Calu3 (cell line): ENCODE measurements around the gene CAPZA1. TPM values are rescaled to one million over a fixed set of nuclear protein-coding genes. Genes with fewer than 3 reads are reported as not detected.
"Not testable (repeated sequence)": the region's sequence is repeated elsewhere in the genome, so short reads cannot be mapped to it uniquely, and the experiment has no call there.

Experiments
- BruUV-seq: library from RNA; stranded (reverse); fragments of 400-500 nt; replicated peaks from 2 replicates; lab custom pipeline; 2021; lab: Mats Ljungman, UMichigan
- CTCF ChIA-PET: fragments of 300-600 bp; sonication (Branson Sonifier 250); formaldehyde crosslinking; loops from one replicate; lab custom pipeline; 2022; ENCODE audit warnings: antibody characterized with exemption; lab: Charles Lee
- DNase-seq: peaks from one replicate; pipeline ENCODE4 v3.0.0; 2022
- H3K27ac Mint-ChIP-seq: one replicate; pipeline ENCODE4 v1.8.0; 2022; ENCODE audit warnings: mixed read lengths; ENCODE audit not compliant: unreplicated experiment
- H3K27me3 Mint-ChIP-seq: one replicate; pipeline ENCODE4 v1.8.0; 2022; ENCODE audit warnings: mixed read lengths; ENCODE audit not compliant: unreplicated experiment
- H3K36me3 Mint-ChIP-seq: one replicate; pipeline ENCODE4 v1.8.0; 2022; ENCODE audit warnings: mild to moderate bottlenecking, moderate library complexity, mixed read lengths; ENCODE audit not compliant: insufficient read depth, unreplicated experiment
- H3K4me1 Mint-ChIP-seq: one replicate; pipeline ENCODE4 v1.8.0; 2022; ENCODE audit warnings: mild to moderate bottlenecking, low read depth, mixed read lengths; ENCODE audit not compliant: unreplicated experiment
- H3K4me3 Mint-ChIP-seq: one replicate; pipeline ENCODE4 v1.8.0; 2022; ENCODE audit warnings: mild to moderate bottlenecking, low read depth, moderate library complexity, mixed read lengths; ENCODE audit not compliant: unreplicated experiment
- H3K9me3 Mint-ChIP-seq: one replicate; pipeline ENCODE4 v1.8.0; 2022; ENCODE audit warnings: low read depth, mixed read lengths; ENCODE audit not compliant: unreplicated experiment
- intact Hi-C: fragments of 100-400 bp; cut with micrococcal nuclease; formaldehyde crosslinking; loops from one replicate; pipeline ENCODE4 v1.10.0; 2022; ENCODE audit not compliant: unreplicated experiment
- total RNA-seq: library from RNA; stranded (reverse); gene quantifications from 2 replicates; pipeline ENCODE4 v1.2.3, GENCODE V29; 2022
- TF ChIP-seq, protein P1 (sequence below): fragments of 200-600 bp; IDR thresholded peaks from one replicate; pipeline ENCODE4 v1.8.0; 2022; ENCODE audit warnings: antibody characterized with exemption; ENCODE audit not compliant: unreplicated experiment

The CAPZA1 gene
- total RNA-seq, 1 experiment from 2014 or later, result 103 TPM

DNA sequence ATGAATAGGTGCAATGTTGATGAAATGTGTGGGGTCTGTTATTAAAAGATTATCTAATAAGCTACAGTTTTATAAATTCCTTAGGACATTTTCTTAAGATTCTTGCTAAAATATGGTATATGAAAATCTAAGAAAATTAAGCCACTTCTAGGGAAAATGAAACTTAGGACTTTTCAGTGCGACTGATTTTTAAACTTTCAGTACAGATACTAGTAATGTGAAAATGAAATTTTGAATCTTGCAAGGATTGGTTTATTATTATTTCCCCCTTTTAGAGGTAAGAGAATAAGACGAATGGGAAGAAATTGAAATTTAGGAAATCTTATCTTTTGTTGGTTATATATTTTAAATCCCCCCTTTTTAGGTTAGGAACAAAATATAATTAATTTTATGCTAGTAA is 16.4 kb downstream of the CAPZA1 start:
- intact Hi-C loops, result loop anchor here (5.0 kb wide), 1 partner anchor 71 kb away; the partner anchor contains the start of gene RHOC
- H3K27me3 Mint-ChIP-seq, result no peaks in the 10 kb centered on the region

DNA sequence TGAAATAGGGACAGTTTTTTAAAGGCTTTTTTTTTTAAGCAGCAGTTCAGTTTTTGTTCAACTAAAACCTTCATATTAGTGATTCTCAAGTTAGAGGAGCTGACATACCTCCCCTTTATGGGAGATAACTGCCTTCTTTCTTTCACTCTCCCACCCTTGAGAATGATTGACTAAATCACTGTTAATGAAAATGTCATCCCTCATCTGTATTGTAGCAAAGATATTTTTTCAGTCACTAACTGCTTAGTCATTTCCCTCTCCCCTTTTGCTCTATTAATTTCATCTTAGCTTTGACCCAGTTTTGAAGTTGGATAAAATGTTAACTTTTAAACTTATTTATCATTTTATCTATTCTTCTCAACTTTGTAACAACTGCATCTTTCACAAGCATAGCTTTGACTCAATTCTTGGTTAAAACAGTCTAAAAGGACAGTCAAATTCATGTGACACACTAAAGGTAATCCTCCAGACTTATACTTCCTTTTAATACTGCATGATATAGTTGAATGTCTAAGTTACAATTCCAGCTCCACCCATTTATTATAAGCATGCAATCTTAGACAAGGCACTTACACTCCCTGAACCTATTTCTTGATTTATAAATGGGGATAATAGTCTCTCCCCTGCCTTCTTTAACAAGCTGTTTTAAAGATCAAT is 17.1 kb downstream of the CAPZA1 start:
- intact Hi-C loops, result loop anchor here (5.0 kb wide), 1 partner anchor 71 kb away; the partner anchor contains the start of gene RHOC
- no peak for DNase-seq
- no peak overlapping the region for H3K4me3 Mint-ChIP-seq
- no peaks in the 10 kb centered on the region for H3K9me3 Mint-ChIP-seq
- no TSS peak for BruUV-seq
- TF ChIP-seq, protein P1, sequence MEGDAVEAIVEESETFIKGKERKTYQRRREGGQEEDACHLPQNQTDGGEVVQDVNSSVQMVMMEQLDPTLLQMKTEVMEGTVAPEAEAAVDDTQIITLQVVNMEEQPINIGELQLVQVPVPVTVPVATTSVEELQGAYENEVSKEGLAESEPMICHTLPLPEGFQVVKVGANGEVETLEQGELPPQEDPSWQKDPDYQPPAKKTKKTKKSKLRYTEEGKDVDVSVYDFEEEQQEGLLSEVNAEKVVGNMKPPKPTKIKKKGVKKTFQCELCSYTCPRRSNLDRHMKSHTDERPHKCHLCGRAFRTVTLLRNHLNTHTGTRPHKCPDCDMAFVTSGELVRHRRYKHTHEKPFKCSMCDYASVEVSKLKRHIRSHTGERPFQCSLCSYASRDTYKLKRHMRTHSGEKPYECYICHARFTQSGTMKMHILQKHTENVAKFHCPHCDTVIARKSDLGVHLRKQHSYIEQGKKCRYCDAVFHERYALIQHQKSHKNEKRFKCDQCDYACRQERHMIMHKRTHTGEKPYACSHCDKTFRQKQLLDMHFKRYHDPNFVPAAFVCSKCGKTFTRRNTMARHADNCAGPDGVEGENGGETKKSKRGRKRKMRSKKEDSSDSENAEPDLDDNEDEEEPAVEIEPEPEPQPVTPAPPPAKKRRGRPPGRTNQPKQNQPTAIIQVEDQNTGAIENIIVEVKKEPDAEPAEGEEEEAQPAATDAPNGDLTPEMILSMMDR, result no peak
- H3K27ac Mint-ChIP-seq, result peak overlapping the region; percentile 40
- CTCF ChIA-PET, result interaction anchor here (0.6 to 1.5 kb wide), 4 partner anchors 10 to 78 kb away, joined by 3 to 8 read pairs (median 4); partner anchors contain the start of genes MOV10 and PPM1J
- peaks cover under 1% of the 10 kb centered on the region for H3K36me3 Mint-ChIP-seq
- H3K27me3 Mint-ChIP-seq, result no peaks in the 10 kb centered on the region
- peaks cover 34% of the 10 kb centered on the region for H3K4me1 Mint-ChIP-seq

More for the DNA sequence above, 16.4 kb downstream of the CAPZA1 start:
- TF ChIP-seq, protein P1, result no peak
- H3K4me1 Mint-ChIP-seq, result peaks cover 34% of the 10 kb centered on the region
- no peak overlapping the region for H3K4me3 Mint-ChIP-seq
- DNase-seq, result no peak
- BruUV-seq, result no TSS peak
- no peaks in the 10 kb centered on the region for H3K9me3 Mint-ChIP-seq
- CTCF ChIA-PET, result interaction anchor here (0.7 to 0.8 kb wide), 2 partner anchors 10 to 25 kb away, joined by 3 to 4 read pairs; no protein-coding TSS in a partner anchor
- peaks cover 7% of the 10 kb centered on the region for H3K36me3 Mint-ChIP-seq
- H3K27ac Mint-ChIP-seq, result no peak overlapping the region

DNA sequence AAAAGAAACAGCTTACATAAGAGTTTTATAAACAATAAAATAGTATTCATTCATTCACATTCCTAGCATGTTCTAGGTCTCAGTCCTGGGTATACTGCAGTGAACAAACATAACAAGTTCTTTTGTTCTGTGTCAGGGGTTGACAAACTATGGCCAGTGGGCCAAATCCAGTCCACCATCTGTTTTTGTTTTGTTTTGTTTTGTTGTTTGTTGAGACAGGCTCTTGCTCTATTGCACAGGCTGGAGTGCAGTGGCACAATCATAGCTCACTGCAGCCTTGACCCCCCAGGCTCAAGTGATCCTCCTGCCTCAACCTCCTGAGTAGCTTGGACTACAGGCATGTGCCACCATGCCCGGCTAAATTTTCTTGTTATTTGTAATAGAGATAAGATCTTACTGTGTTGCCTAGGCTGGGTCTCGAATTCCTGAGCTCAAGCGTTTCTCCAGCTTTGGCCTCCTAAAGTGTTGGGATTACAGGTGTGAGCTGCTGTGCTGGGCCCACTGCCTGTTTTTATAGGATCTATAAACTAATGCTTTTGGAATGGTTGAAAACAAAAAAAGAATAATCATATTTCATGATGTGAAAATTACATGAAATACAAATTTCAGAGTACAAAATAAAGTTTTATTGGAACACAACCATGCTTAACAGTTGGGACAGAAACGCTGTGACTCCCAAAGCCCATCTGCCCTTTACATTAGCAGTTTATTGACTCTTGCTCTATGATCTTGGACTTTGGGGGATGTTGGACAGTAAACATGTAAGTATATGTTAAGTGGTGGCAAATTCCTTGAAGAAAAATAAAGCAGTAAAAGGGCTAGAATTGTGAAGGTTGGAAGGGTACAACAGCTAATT is 17.9 kb downstream of the CAPZA1 start:
- peak; percentile 13 for DNase-seq
- TF ChIP-seq, protein P1, result no peak
- Mint-ChIP-seq H3K4me3 (no peak overlapping the region), H3K36me3 (no peaks in the 10 kb centered on the region), H3K9me3 (no peaks in the 10 kb centered on the region), H3K4me1 (peaks cover 34% of the 10 kb centered on the region), H3K27me3 (no peaks in the 10 kb centered on the region), H3K27ac (peak overlapping the region; percentile 40)
- CTCF ChIA-PET, result interaction anchor here (0.6 to 1.5 kb wide), 5 partner anchors 9 to 98 kb away, joined by 3 to 10 read pairs (median 8); partner anchors contain the start of gene MOV10
- no TSS peak for BruUV-seq
- intact Hi-C loops, result loop anchor here (5.0 kb wide), 1 partner anchor 70 kb away; the partner anchor contains the start of gene RHOC

DNA sequence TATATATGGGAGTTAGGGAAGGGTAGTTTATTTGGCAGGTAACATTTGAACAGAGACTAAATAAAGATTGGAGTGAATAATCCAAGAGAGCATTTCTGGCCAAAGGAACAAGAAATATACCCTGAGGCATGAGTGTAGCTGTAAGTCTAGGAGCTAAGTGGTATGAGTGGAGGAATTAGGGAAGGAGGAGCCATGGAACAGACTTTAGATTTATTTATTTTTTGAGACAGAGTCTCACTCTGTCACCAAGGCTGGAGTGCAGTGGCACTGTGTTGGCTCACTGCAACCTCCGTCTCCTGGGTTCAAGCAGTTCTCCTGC is 18.4 kb downstream of the CAPZA1 start:
- CTCF ChIA-PET, result interaction anchor here (0.6 to 0.8 kb wide), 2 partner anchors 15 to 98 kb away, joined by 8 to 10 read pairs; no protein-coding TSS in a partner anchor
- DNase-seq, result no peak
- BruUV-seq, result no TSS peak
- H3K4me3 Mint-ChIP-seq, result no peak overlapping the region
- no peaks in the 10 kb centered on the region for H3K36me3 Mint-ChIP-seq
- TF ChIP-seq, protein P1, result no peak
- no peaks in the 10 kb centered on the region for H3K9me3 Mint-ChIP-seq
- no peaks in the 10 kb centered on the region for H3K27me3 Mint-ChIP-seq
- H3K4me1 Mint-ChIP-seq, result peaks cover 34% of the 10 kb centered on the region
- H3K27ac Mint-ChIP-seq, result peak overlapping the region; percentile 40
- intact Hi-C loops, result loop anchor here (5.0 kb wide), 1 partner anchor 69 kb away; the partner anchor contains the start of gene RHOC

DNA sequence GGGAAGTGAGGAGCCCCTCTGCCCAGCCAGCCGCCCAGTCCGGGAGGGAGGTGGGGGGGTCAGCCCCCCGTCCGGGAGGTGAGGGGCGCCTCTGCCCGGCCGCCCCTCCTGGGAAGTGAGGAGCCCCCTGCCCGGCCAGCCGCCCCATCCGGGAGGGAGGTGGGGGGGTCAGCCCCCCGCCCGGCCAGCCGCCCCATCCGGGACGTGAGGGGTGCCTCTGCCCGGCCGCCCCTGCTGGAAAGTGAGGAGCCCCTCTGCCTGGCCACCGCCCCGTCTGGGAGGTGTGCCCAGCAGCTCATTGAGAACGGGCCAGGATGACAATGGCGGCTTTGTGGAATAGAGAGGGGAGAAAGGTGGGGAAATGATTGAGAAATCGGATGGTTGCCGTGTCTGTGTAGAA is 20.8 kb downstream of the CAPZA1 start:
- H3K27ac Mint-ChIP-seq, H3K36me3 Mint-ChIP-seq, H3K9me3 Mint-ChIP-seq, BruUV-seq, H3K4me3 Mint-ChIP-seq, DNase-seq, CTCF ChIA-PET, H3K27me3 Mint-ChIP-seq, intact Hi-C loops: not testable (repeated sequence)
- peaks cover 18% of the 10 kb centered on the region for H3K4me1 Mint-ChIP-seq
